HG03045 (cell line): ENCODE measurements around the gene CLDN16.

Experiments used
- ATAC-seq: cut with Tn5 transposase; IDR thresholded peaks from one replicate; pipeline ENCODE4 v1.9.1; 2021; ENCODE audit warnings: mild to moderate bottlenecking, moderate library complexity; ENCODE audit not compliant: unreplicated experiment

CLDN16 gene

DNA sequence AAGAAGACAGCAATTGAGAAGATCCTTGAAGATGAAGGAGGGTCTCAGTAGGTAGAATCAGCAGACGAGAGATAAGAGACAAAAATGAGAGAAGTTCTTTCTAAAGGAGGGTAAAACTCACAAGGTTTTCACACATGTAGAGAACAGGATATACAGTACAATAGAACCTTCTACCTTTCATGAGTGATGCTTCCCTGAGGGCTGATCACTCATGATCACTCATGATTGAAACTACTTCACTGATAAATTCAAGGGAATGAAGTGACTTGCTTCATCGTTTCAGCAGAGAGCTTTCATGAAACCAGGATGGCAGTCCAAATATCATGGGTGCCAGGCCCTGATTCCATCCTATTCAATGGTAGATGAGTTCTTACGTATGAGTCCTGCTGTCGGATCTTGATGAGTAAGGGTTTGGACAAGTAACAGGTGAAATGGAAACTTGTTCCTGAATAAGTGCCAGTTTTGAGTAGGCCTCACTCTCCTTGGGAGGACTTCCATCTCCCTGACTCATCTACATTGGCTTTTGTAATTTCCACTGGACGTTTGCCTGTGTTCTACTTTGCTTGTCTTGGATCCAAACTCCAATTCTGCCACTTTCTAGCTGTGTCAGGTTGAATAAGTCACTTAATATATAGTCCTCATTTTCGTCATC is 9.6 kb upstream of the CLDN16 start:
- ATAC-seq, result no peak

DNA sequence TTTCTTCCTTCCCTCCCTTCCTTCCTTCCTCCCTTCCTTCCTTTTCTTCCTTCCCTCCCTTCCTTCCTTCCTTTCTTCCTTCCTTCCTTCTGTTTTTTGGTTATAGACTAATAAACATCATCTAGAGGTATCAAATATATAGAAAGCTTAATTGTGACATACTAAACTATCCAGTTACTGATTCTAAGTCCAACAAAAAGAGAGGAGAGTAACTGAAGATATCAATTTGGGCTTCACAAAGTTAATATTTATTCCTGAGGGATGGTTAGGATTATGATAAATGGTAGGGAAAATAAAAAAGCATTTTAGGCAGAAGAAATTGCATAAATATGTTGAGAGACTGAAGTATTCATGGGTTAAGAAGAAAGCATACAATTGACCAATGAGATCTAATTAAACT is 7.8 kb upstream of the CLDN16 start:
- ATAC-seq, result no peak

DNA sequence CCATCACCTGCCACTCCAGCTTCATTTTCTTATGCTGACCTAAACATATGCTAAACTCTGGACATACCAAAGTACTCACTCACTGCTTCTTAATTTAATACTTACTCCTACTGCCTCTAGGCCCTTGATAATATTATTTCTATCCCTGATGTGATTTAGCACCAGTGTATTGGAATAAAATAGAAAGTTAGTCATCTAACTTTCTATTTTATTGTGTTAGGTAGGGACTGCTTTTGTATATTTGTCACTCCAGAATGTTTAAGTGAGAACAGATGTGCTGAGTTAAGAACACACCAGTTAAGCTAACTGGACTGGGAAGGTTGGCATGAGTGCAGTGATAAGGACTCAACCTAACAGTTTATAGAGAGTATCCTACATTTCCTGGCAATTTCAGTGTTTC is 6.5 kb upstream of the CLDN16 start:
- ATAC-seq, result no peak

DNA sequence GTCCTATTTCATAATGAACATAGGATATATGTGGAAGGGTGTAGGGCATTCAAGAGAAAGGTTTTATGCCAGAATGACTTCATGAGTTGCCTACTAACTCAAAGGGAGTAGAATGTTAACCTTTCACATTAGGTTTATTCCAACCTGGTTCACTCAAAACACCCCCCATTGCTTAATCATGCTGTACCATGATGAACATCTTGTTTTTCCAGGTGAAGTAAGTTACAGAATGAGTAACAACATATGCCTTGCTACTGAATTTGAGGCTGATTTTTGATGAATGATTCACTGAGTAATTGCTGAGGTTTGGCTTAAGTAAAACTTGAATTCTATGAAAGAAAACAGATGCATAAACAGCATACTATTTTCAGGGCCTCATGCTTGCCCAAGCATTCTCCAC is 5.9 kb upstream of the CLDN16 start:
- ATAC-seq, result no peak

DNA sequence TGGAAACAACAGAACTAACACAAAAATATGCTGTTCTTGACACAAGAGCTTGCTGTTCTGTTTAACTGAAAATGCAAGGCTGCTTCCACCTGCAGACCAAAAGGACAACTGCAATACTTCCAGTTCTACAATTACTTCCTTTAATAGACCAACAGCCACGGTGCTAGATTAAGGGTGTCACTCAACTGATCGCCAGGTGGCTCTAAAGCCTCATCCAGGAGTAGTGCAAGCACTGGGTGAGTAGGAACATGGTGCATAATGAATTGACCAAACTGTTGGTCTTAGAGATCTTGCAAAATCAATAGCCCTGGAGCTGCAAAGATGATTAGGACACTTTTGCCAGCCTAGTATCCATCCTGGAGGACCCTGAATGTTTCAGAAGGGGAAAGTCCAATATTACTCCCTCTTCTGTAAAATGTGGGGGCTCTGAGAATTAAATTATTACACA is 3.6 kb upstream of the CLDN16 start:
- no peak for ATAC-seq

DNA sequence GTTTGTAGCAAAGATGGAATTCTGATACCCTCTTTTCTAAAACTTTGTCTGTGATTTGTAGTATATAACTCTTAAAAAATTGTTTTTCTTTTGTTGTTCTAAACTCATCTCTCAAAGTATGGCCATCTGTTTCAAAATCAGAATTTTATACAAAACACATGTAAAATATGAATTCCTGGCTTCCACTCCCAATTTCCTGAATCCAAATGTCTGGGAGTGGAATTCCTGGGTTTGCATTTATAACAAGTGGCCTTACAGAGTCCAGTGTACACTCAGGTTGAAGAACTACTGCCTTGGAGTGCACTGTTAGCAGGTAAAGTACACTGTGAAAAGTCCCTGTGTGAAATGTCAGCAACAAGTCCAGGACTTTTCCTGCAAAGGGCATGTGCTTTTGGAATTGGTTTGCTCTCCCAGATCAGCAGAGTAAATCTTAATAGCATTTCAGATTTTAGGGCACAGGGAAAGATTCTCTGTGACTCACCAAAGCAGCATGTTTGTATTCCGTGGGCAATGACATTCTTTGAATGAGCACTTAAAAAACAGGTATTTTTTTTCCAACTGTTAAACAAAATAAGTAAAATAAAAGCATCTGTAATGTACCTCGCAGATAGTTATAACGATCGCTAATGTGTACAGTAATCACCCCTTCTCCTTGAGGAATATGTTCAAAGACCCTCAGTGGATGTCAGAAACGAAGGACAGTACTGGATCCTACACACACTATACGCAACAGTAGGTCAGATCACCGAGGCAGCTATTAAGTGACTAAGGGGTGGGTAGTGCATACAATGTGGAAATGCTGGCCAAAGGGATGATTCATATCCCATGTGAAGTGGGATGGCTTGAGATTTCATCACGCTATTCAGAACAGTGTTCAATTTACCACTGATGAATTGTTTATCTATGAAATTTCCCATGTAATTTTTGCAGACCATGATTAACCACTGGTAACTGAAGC is 2.0 kb upstream of the CLDN16 start:
- ATAC-seq, result no peak

DNA sequence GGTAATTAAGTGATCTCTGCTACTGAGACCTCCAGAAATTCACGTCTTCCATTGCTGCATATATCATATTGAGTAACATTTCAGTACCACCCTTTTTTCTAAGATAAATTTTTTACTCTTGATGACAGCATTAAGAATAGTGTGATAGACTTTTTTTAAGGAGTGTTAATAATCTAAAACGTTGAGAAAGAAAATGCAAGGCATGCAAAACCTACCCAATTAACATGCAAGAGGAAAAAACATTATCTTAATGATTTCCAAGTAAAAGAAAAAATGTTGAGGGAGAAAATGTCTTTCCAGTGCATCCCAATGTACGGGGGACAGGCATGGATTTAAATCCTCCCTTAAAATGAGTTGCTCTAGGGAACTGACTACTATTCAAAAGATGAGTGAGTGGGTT is 740 bp downstream of the CLDN16 start:
- ATAC-seq, result no peak

DNA sequence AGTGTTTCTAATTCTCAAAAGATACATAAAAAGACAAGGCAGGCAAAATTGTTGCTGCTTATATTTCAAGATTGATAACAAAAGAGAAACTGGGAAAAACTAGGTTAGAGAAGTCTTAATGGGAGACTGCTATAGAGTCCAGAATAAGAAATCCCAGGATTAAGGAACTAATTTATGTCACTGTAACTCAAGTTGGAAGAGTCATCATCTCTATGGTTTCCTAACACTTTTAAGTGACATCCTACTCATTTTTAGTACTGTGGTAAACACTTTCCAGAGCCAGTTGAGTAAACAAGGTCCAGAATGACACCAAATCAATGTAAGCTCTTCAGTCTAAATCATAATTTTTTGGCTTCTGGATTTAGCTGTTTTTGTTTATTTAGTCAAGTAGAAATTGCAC is 8.0 kb downstream of the CLDN16 start:
- ATAC-seq, result no peak

DNA sequence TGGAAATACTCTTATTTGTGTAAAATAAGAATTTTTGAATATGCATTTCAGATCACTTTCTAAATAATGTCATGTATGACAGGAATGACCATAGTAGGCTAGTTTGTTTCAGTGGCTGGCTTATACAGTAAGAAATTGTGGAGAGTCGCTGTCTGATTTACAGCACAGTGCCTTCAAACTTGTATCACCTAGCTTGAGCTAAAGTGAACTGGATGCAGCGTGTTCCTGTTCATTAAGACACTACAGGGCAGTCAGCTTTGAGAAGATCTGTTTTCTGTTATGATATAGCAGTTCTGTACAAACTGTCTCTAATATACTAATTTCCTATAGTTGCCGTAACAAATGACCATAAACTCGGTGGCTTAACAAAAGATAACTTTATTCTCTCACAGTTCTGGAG is 9.9 kb downstream of the CLDN16 start:
- ATAC-seq, result no peak

DNA sequence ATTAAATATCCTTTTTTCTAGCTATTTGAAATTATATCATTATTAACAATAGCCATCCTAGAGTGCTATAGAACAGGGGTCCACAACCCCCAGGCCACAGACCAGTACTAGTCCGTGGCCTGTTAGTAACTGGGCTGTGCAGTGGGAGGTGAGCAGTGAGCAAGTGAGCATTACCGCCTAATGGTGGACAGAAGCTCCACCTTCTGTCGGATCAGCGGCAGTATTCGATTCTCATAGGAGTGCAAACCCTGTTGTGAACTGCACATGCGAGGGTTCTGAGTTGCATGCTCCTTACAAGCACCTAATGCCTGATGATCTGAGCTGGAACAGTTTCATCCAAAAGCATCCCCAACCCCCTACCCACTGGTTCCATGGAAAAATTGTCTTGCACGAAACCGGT is 11.7 kb downstream of the CLDN16 start:
- no peak for ATAC-seq

DNA sequence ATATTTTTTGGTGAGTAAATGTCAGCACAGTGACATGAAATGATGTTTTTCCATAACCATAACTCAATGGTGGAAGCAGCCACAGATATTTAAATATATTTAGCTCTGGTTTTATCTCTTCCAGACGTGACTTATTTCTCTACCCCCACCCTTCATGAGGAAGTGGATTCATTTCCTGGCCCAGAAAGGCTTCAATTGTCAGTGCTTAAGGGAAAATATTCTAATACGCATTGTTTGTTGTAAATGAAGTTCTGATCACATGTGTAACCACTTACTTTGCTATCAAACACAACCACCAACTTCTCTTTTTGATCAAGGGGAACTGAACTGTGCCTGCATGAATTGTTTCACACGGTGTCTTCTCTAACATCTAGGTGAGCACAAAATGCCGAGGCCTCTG is 14.0 kb downstream of the CLDN16 start:
- ATAC-seq, result no peak

DNA sequence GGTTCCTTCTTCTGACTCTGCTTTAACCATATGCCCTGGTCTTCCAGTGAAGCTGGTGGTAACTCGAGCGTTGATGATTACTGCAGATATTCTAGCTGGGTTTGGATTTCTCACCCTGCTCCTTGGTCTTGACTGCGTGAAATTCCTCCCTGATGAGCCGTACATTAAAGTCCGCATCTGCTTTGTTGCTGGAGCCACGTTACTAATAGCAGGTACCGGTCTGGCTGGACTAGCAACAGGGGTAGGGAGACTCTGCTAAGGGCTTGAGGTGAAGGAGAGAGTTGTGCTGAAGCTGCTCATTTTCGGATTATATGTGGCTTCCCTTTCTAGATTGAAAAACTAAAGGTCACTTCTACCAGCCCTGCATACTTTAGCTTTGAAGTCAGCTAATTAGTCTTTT is 16.8 kb downstream of the CLDN16 start:
- ATAC-seq, result no peak

DNA sequence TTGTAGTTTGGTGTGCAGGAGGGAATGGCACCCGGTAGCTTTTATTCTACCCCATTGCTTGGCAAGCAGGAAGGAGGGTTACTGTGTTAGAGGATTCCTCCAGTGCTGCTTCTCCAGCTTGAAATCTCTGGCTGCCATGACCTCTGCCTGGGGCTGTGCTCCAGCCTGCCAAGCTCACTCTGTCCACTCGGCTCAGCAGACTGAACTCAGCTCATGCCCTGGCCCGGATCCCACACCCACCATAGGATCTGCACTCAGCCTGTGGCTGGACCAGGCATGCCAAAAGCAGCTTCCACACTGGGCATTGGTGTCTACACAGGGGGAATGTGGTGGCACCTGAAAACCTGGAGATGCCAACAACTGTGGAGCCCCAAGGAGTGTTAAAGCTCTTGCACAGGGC is 26.3 kb downstream of the CLDN16 start:
- ATAC-seq, result no peak

DNA sequence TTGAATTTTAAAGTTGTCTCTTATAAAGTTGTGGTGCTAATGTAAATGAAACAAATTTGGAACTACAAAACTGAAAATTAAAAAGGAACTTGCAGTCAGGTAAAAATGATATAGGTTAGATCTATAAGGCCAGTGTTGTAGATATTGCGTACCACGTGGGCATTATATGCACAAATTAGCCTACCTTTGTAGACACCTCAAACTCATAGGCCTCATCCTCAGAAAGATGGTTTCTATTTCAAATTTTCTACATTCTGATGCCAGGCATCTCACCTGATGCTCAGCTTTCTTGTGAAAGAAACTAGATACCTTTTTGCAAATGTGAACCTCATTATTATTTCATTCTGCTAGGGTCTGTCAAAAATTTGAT is 36.1 kb downstream of the CLDN16 start:
- no peak for ATAC-seq

DNA sequence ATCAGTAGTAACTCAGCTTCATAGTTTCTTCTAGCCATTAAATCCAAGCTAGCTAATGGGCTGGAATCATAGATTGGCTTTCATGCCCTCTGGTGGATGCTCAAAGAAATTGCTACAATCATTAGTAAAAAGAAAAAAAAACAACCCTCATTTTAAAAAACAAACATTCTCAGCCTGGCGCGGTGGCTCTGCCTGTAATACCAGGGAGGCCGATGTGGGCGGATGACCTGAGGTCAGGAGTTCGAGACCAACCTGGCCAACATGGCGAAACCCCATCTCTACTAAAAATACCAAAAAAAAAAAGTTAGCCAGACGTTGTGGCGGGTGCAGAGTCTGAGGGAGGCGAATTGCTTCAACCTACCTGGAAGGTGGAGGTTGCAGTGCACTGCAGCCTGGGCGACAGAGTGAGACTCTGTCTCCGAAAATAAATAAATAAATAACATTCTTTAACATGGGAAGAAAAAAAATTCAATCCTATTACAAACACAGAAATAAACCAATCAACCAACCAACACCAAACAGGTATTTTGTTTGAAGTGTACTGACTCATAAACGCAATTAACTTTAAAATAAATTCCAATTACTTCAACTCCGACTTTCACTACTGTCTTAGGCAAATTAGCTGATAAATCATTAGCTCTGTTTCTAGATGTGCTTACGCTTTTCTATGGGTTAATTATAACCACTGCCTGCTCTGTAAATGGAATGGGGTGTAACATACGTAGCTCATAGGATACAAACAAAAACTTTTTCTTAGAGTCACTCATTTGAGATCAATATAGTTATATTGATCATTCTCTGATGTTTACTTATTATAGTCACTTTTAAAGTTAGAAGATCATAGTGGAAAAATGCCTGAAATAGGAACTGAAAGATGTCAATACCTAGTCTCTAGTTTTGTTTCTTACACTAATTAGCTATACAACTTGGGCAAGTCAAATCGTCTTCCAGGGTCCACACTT is 36.8 kb downstream of the CLDN16 start:
- ATAC-seq, result no peak

DNA sequence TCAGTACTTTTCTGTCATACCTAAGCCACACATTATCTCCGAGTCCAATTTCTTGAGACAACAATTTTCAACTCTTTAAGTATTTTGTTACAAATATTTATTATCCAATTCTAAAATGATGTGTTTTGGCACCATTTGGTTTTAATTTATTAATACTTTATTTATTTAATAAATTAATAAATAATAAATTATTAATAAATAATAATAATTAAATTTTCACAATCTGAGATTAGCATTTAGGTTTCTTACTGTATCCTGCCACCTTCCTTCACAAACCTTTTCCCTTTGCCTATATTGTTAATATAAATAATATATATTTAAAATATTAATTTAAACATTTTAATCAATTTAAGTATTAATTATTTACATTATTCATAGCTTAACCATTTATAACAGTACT is 37.9 kb downstream of the CLDN16 start:
- ATAC-seq, result no peak

DNA sequence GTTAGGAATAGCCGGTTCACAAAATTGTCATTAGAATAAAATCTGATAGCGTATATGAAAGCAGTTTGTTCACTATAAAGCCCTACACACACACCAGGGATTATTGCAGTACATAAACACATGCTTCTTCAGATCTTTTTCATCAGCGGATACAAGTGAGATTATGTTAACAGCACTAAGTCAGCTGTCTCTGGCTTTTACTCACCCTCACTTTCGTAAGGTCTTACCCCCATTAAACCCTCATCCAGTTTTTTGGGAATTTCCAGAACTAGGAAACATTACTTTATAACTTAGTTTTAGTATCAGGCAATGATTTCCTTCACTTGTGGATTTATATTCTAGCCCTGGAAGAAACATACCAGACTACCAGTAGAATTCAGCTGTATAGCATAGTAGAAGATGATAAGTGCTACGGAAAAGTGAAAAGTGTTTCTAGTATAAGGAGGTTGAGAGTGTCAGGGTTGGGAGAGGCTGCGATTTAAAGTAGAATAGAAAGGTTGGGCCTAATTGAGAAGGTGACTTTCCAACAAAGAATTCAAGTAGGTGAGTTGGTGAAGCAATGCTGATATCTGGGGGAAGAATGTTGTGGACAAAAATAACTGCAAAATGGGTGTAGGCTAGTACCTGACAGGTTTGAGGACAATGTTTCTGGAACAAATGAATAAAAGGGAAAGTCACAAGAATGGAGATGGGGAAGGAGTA is 39.0 kb downstream of the CLDN16 start:
- no peak for ATAC-seq

DNA sequence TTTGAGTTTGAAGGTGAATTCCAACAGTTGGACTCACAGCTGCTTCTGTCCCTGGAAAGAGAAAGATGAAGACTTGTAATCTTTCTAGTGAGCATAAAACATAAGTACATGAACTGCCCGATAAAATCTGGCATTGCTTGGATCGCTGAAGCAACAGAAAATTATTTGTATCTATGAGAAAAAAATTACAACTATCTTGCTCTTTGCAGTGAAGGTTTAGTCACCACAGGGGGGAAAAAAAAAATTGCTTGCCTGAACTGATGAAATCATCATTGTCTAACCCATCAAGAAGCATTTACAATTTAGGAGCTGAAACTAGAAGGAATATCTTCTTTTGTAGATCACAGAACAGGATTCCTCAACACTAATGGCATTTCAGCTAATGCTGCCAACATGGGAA is 41.7 kb downstream of the CLDN16 start:
- no peak for ATAC-seq

DNA sequence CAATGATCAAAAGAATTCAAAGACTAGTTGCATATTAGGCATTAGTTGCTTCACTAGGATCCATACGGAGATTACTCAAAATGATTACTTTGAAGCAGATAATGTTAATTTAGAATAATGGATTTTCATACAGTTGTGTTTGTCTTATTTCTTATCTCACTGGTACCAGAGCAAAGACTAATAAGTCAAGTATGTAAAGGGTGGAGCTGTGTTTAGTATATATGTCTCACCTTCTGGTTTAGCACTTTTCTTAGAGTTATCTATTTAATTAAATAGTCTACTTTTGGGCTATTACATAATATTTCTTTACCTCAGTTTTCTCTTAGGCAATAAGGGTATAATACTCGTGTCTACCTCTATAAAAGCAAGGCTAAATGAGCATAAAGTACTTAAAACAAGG is 42.9 kb downstream of the CLDN16 start:
- no peak for ATAC-seq

DNA sequence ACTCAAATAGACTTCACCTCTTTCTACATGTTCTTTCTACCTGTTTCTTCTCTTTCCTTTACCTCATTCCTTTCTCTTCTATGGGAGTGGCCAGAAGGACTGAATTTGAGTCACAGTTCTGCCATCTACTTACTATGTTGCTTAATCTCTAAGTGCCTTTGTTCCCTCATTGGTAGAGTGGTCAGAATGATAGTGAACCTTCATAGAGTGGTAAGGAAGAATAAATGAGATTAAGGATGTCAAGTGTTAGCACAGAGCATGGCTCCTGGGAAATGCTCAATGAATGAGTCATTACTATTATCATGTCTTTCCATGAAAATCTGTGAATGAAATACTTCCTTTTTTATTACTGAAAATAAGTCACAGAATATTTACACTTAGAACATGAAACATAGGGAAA is 44.3 kb downstream of the CLDN16 start:
- no peak for ATAC-seq

DNA sequence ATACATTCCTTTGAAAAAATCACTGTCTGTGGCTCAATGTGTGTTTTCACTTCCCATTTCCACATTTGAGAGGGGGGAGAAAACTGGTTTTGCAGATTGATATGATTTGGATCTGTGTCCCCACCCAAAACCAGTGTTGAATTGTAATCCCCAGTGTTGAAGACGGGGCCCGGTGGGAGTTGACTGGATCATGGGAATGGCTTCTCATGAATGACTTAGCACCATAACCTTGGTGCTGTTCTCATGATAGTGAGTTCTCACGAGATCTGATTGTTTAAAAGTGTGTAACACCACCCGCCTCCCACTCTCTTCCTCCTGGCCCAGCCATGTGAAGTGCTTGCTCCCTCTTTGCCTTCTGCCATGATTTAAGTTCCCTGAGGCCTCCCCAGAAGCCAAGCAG is 45.7 kb downstream of the CLDN16 start:
- ATAC-seq, result no peak
